H1 (cell line): Measurements from ENCODE around the gene SMOC2. TPM values are rescaled to one million over a fixed set of nuclear protein-coding genes. Genes with fewer than 3 reads are reported as not detected.

ENCODE experiments used
- CTCF ChIA-PET: fragments of 300-600 bp; sonication (Branson Sonifier 250); formaldehyde crosslinking; loops from one replicate; lab custom pipeline; 2021; ENCODE audit not compliant: partially characterized antibody; lab: Charles Lee
- POLR2A ChIA-PET: fragments of 300-600 bp; sonication (Branson Sonifier 250); formaldehyde crosslinking; loops from one replicate; lab custom pipeline; 2021; ENCODE audit warnings: inconsistent platforms; ENCODE audit not compliant: partially characterized antibody; lab: Charles Lee
- DNase-seq, 2 experiments: peaks; one replicate each; pipeline versions ENCODE4 v3.0.0 to v3.0.0-alpha.2; 2010 to 2022; ENCODE audit warnings: low spot score in 2 of 2, low read depth in 1 of 2, mixed read lengths in 1 of 2
- FAIRE-seq: peaks from 2 replicates; lab custom pipeline; 2011; peaks lifted over from hg19 to GRCh38; lab: Jason Lieb, UNC
- H2AFZ ChIP-seq: 2 replicates; pipeline ENCODE4 v1.8.1; 2012; ENCODE audit warnings: low read length, inconsistent platforms
- H2AK5ac ChIP-seq: 2 replicates; pipeline ENCODE4 v1.6.1; 2013; ENCODE audit warnings: low read depth, low read length
- H2BK120ac ChIP-seq: replicated peaks from 2 replicates; pipeline ENCODE3; 2013; ENCODE audit warnings: low read depth, low read length, inconsistent platforms
- H2BK12ac ChIP-seq: 2 replicates; pipeline ENCODE4 v1.6.1; 2013; ENCODE audit warnings: low read depth, low read length
- H2BK15ac ChIP-seq: 2 replicates; pipeline ENCODE4 v1.6.1; 2013; ENCODE audit warnings: low read length
- H2BK20ac ChIP-seq: 2 replicates; pipeline ENCODE4 v1.6.1; 2013; ENCODE audit warnings: low read length
- H2BK5ac ChIP-seq: 2 replicates; pipeline ENCODE4 v1.6.1; 2013; ENCODE audit warnings: low read depth, low read length
- H3K14ac ChIP-seq: 2 replicates; pipeline ENCODE4 v1.6.1; 2013; ENCODE audit warnings: inconsistent platforms; ENCODE audit not compliant: insufficient read length
- H3K18ac ChIP-seq: 2 replicates; pipeline ENCODE4 v1.6.1; 2013; ENCODE audit warnings: low read length; ENCODE audit errors: extremely low read depth
- H3K23ac ChIP-seq: 2 replicates; pipeline ENCODE4 v1.6.1; 2013; ENCODE audit warnings: inconsistent platforms; ENCODE audit not compliant: insufficient read length
- H3K23me2 ChIP-seq: 2 replicates; pipeline ENCODE4 v1.6.1; 2013; ENCODE audit warnings: low read depth, low read length
- H3K27ac ChIP-seq: 2 replicates; pipeline ENCODE4 v1.6.1; 2011; ENCODE audit warnings: low read depth, low read length, inconsistent platforms
- H3K27me3 ChIP-seq, 4 experiments: replicated peaks in 1 of 4; 1 replicate in 1 of 4; 2 replicates in 3 of 4; pipeline versions ENCODE4 v1.6.1 to v1.8.1; 2011 to 2013; ENCODE audit warnings: low read length in 3 of 4, mild to moderate bottlenecking in 3 of 4, inconsistent platforms in 2 of 4, mixed read lengths in 2 of 4, moderate library complexity in 1 of 4; ENCODE audit not compliant: control insufficient read depth in 3 of 4, insufficient read depth in 3 of 4; ENCODE audit errors: extremely low read depth in 1 of 4
- H3K36me3 ChIP-seq, 4 experiments: 2 replicates each; pipeline versions ENCODE4 v1.6.1 to v1.8.1; 2011 to 2013; ENCODE audit warnings: mild to moderate bottlenecking in 4 of 4, low read length in 3 of 4, moderate library complexity in 2 of 4, control low read depth in 1 of 4, inconsistent platforms in 1 of 4; ENCODE audit not compliant: insufficient read depth in 4 of 4, control insufficient read depth in 2 of 4
- H3K4ac ChIP-seq: replicated peaks from 2 replicates; pipeline ENCODE3; 2013; ENCODE audit warnings: low read length, low read depth, mixed read lengths, inconsistent platforms; ENCODE audit not compliant: insufficient read length
- H3K4me1 ChIP-seq, 4 experiments: replicated peaks in 1 of 4; 1 replicate in 1 of 4; 2 replicates in 3 of 4; pipeline versions ENCODE4 v1.6.1 to v1.8.1; 2011 to 2013; ENCODE audit warnings: low read length in 3 of 4, inconsistent platforms in 2 of 4, mixed read lengths in 1 of 4; ENCODE audit not compliant: insufficient read depth in 4 of 4, control insufficient read depth in 3 of 4
- H3K4me2 ChIP-seq, 2 experiments: 2 replicates each; pipeline versions ENCODE4 v1.6.1 to v1.8.1; 2011 to 2013; ENCODE audit warnings: low read depth in 2 of 2, low read length in 2 of 2, control low read depth in 1 of 2, inconsistent platforms in 1 of 2, mild to moderate bottlenecking in 1 of 2; ENCODE audit not compliant: insufficient read depth in 1 of 2
- H3K4me3 ChIP-seq, 4 experiments: fragments of 200-600, 300-600 bp in 1 of 4; sonication (generic), shearing (Covaris generic), sonication (Bioruptor Twin) in 1 of 4; 2 replicates each; pipeline versions ENCODE4 v1.5.1 to v1.8.1; 2011 to 2016; ENCODE audit warnings: low read length in 4 of 4, low read depth in 3 of 4, control low read depth in 2 of 4, inconsistent platforms in 2 of 4, mild to moderate bottlenecking in 2 of 4, mixed read lengths in 1 of 4, moderate library complexity in 1 of 4; ENCODE audit not compliant: insufficient read depth in 2 of 4; ENCODE audit errors: extremely low read depth in 1 of 4
- H3K56ac ChIP-seq: replicated peaks from 2 replicates; pipeline ENCODE3; 2013; ENCODE audit warnings: low read depth, mild to moderate bottlenecking, mixed read lengths, low read length, inconsistent platforms; ENCODE audit not compliant: insufficient read length
- H3K79me1 ChIP-seq: 2 replicates; pipeline ENCODE4 v1.6.1; 2013; ENCODE audit warnings: low read depth, low read length, control low read depth
- H3K79me2 ChIP-seq, 2 experiments: 2 replicates each; pipeline versions ENCODE4 v1.6.1 to v1.8.1; 2012 to 2013; ENCODE audit warnings: low read length in 2 of 2, mild to moderate bottlenecking in 2 of 2, inconsistent platforms in 1 of 2; ENCODE audit not compliant: insufficient read depth in 2 of 2, control insufficient read depth in 1 of 2
- H3K9ac ChIP-seq, 4 experiments: replicated peaks in 1 of 4; 1 replicate in 1 of 4; 2 replicates in 3 of 4; pipeline versions ENCODE4 v1.6.1 to v1.8.1; 2011 to 2013; ENCODE audit warnings: low read depth in 3 of 4, low read length in 3 of 4, control low read depth in 2 of 4, mild to moderate bottlenecking in 2 of 4, moderate library complexity in 2 of 4, inconsistent platforms in 1 of 4; ENCODE audit errors: extremely low read depth in 1 of 4
- H3K9me3 ChIP-seq, 2 experiments: 2 replicates each; pipeline versions ENCODE4 v1.6.1 to v1.8.1; 2012 to 2013; ENCODE audit warnings: mild to moderate bottlenecking in 2 of 2, moderate library complexity in 2 of 2, control low read depth in 1 of 2, inconsistent platforms in 1 of 2, low read depth in 1 of 2, low read length in 1 of 2, mixed read lengths in 1 of 2; ENCODE audit not compliant: insufficient read depth in 2 of 2
- H4K20me1 ChIP-seq, 2 experiments: replicated peaks in 1 of 2; 2 replicates each; pipeline versions ENCODE3 to v1.8.1; 2011 to 2013; ENCODE audit warnings: inconsistent platforms in 2 of 2, low read length in 2 of 2, mild to moderate bottlenecking in 1 of 2; ENCODE audit not compliant: insufficient read depth in 2 of 2, control insufficient read depth in 1 of 2
- H4K5ac ChIP-seq: 2 replicates; pipeline ENCODE4 v1.6.1; 2013; ENCODE audit warnings: low read length, low read depth, mixed read lengths, inconsistent platforms; ENCODE audit not compliant: insufficient read length
- H4K8ac ChIP-seq: 2 replicates; pipeline ENCODE4 v1.8.0; 2013; ENCODE audit warnings: mild to moderate bottlenecking, moderate library complexity, low read length, inconsistent platforms; ENCODE audit not compliant: insufficient read depth; ENCODE audit errors: extremely low read depth
- H4K91ac ChIP-seq: replicated peaks from 2 replicates; pipeline ENCODE3; 2013; ENCODE audit warnings: low read length, mixed read lengths, inconsistent platforms; ENCODE audit not compliant: insufficient read length
- BRCA1 ChIP-seq: IDR thresholded peaks from 2 replicates; pipeline ENCODE4 v1.6.1; 2012; ENCODE audit warnings: low read depth, low read length, improper control_type of control experiment
- CBX8 ChIP-seq: fragments of 300-800, 300-1000 bp; sonication (generic); IDR thresholded peaks from 2 replicates; pipeline ENCODE4 v1.7.1; 2016; ENCODE audit warnings: low read depth, low read length, borderline replicate concordance
- EP300 ChIP-seq, 2 experiments: IDR thresholded peaks; 1 replicate in 1 of 2; 2 replicates in 1 of 2; pipeline ENCODE4 v1.6.1; 2011 to 2012; ENCODE audit warnings: low read depth in 2 of 2, low read length in 2 of 2, mild to moderate bottlenecking in 2 of 2, borderline replicate concordance in 1 of 2, inconsistent platforms in 1 of 2, moderate library complexity in 1 of 2
- EZH2 ChIP-seq: fragments of 200-600 bp; sonication (generic); IDR thresholded peaks from 2 replicates; pipeline ENCODE4 v1.7.1; 2012; ENCODE audit warnings: low read depth, mild to moderate bottlenecking, moderate library complexity, low read length, inconsistent platforms; ENCODE audit not compliant: severe bottlenecking
- GTF2F1 ChIP-seq: IDR thresholded peaks from 2 replicates; pipeline ENCODE4 v1.6.1; 2012; ENCODE audit warnings: low read depth, low read length, improper control_type of control experiment, borderline replicate concordance
- KDM4A ChIP-seq: IDR thresholded peaks from one replicate; pipeline ENCODE4 v1.7.1; 2012; ENCODE audit warnings: low read depth, mild to moderate bottlenecking, moderate library complexity, low read length, inconsistent platforms; ENCODE audit not compliant: severe bottlenecking
- MAFK ChIP-seq: IDR thresholded peaks from 2 replicates; pipeline ENCODE4 v1.6.1; 2012; ENCODE audit warnings: low read depth, mild to moderate bottlenecking, improper control_type of control experiment, low read length
- MAX ChIP-seq: IDR thresholded peaks from 2 replicates; pipeline ENCODE4 v1.6.1; 2012; ENCODE audit warnings: inconsistent platforms
- NANOG ChIP-seq: IDR thresholded peaks from 2 replicates; pipeline ENCODE4 v1.6.1; 2011; ENCODE audit warnings: low read length, low read depth, mild to moderate bottlenecking, inconsistent platforms; ENCODE audit not compliant: insufficient read depth, poor library complexity, severe bottlenecking
- POLR2A ChIP-seq, 2 experiments: IDR thresholded peaks; 1 replicate in 1 of 2; 2 replicates in 1 of 2; pipeline ENCODE4 v1.6.1; 2011; ENCODE audit warnings: low read depth in 2 of 2, low read length in 2 of 2, mild to moderate bottlenecking in 2 of 2; ENCODE audit errors: control extremely low read depth in 1 of 2
- RAD21 ChIP-seq, 2 experiments: IDR thresholded peaks in 1 of 2; conservative IDR thresholded peaks in 1 of 2; 2 replicates each; pipeline ENCODE4 v1.6.1; 2011; ENCODE audit warnings: low read depth in 2 of 2, low read length in 2 of 2, improper control_type of control experiment in 1 of 2, inconsistent platforms in 1 of 2, mild to moderate bottlenecking in 1 of 2, moderate library complexity in 1 of 2
- SAP30 ChIP-seq: fragments of 300-600 bp; sonication (generic); IDR thresholded peaks from 2 replicates; pipeline ENCODE4 v1.7.1; 2012; ENCODE audit warnings: low read length, moderate library complexity, mild to moderate bottlenecking, inconsistent platforms; ENCODE audit not compliant: insufficient read depth, insufficient replicate concordance
- TCF12 ChIP-seq: IDR thresholded peaks from 2 replicates; pipeline ENCODE4 v1.6.1; 2011; ENCODE audit warnings: low read depth, mild to moderate bottlenecking, low read length
- WGBS, 2 experiments: shearing (Covaris generic) in 1 of 2; methylation state at CpG; one replicate each; pipeline versions ENCODE4 v1.1.6 to v1.1.7; 2013 to 2015; ENCODE audit warnings: low lambda C conversion rate in 2 of 2, mixed read lengths in 2 of 2, inconsistent platforms in 1 of 2, low coverage in 1 of 2, missing lambda C conversion rate in 1 of 2; ENCODE audit not compliant: insufficient replicate concordance in 2 of 2, insufficient coverage in 1 of 2, insufficient read length in 1 of 2; ENCODE audit errors: extremely low coverage in 1 of 2, missing lambda C conversion rate in 1 of 2; 5-methylcytosine and 5-hydroxymethylcytosine counted together
- polyA plus RNA-seq, 7 experiments: library from polyadenylated mRNA; depleted of rRNA in 3 of 7; stranded (reverse) in 5 of 7; unstranded in 2 of 7; fragments of >200 nt in 5 of 7; fragments of 200-250 nt in 2 of 7; gene quantifications; 1 replicate in 5 of 7; 2 replicates in 1 of 7; 4 replicates in 1 of 7; pipeline versions ENCODE4 v1.2.1 to v1.2.3, GENCODE V29; 2011 to 2013; ENCODE audit warnings: missing spikeins in 2 of 7, mixed read lengths in 2 of 7
- total RNA-seq: library from RNA; stranded (reverse); fragmentation: NEBNext Ultra II Directional; extraction: Animal tissue kit (Norgen Biotek cat#: 25700); gene quantifications from 2 replicates; pipeline ENCODE4 v1.2.1, GENCODE V29; 2021

Gene SMOC2
- total and polyA plus RNA-seq, 2 of the 8 experiments (the other 6 are each of a cell fraction or from before 2014, with no cell fraction given) = 7.7 to 8.5 TPM

- no peak overlapping the region for H2BK20ac ChIP-seq
- TF ChIP-seq MAX (no peak), EZH2 (no peak), GTF2F1 (no peak), KDM4A (no peak), SAP30 (no peak), TCF12 (no peak), BRCA1 (no peak), NANOG (no peak), POLR2A (IDR thresholded peaks at IDR 0.05; ENCODE audit: control extremely low read depth in 1 of 2, low read depth in 2 of 2, low read length in 2 of 2) (no peak), MAFK (no peak), RAD21 (IDR thresholded peaks at IDR 0.05 in 1 of 2, conservative IDR thresholded peaks at IDR 0.05 in 1 of 2; ENCODE audit: low read depth in 2 of 2, low read length in 2 of 2) (no peak), CBX8 (no peak), EP300 (IDR thresholded peaks at IDR 0.05; ENCODE audit: borderline replicate concordance in 1 of 2, low read depth in 2 of 2, low read length in 2 of 2) (no peak)
Measured at GRCh38 chr6:168464546-168464945, 23.6 kb downstream of the SMOC2 start.

More at GRCh38 chr6:168464546-168464945, 23.6 kb downstream of the SMOC2 start:
- H3K27ac ChIP-seq = no peak overlapping the region
- no peak overlapping the region for H3K4me2 ChIP-seq
- H3K4ac ChIP-seq = no peak overlapping the region
- H3K14ac ChIP-seq = no peak overlapping the region
- no peak overlapping the region for H3K9ac ChIP-seq
- no peak overlapping the region for H2BK5ac ChIP-seq
- no peaks in the 10 kb centered on the region for H3K27me3 ChIP-seq
- no peak overlapping the region for H2AK5ac ChIP-seq
- no peak overlapping the region for H3K4me3 ChIP-seq
- no peak overlapping the region for H2BK12ac ChIP-seq
- DNase-seq (no peak), FAIRE-seq (no peak)
- peaks cover 0 to 2% (median under 1%) of the 10 kb centered on the region in 4 experiments; a peak in 3 of 7 replicates for H3K4me1 ChIP-seq
- no peak overlapping the region for H2AFZ ChIP-seq
- H4K91ac ChIP-seq = no peak overlapping the region
- H3K79me2 ChIP-seq = no peaks in the 10 kb centered on the region
- no peak overlapping the region for H4K5ac ChIP-seq
- no peak overlapping the region for H3K23ac ChIP-seq
- H3K79me1 ChIP-seq = no peaks in the 10 kb centered on the region
- H3K9me3 ChIP-seq = no peaks in the 10 kb centered on the region
- no peak overlapping the region for H2BK15ac ChIP-seq
- CTCF ChIA-PET = interaction anchor here (0.6 to 2.2 kb wide), 3 partner anchors 13 to 210 kb away, joined by 3 to 13 read pairs (median 6); partner anchors contain the start of gene SMOC2
- no peaks in the 10 kb centered on the region for H4K20me1 ChIP-seq
- no peaks in the 10 kb centered on the region for H3K23me2 ChIP-seq
- H4K8ac ChIP-seq = no peak overlapping the region
- no peak overlapping the region for H2BK120ac ChIP-seq
- H3K18ac ChIP-seq = no peak overlapping the region
- 92% methylated on average over 4 of the region's 4 CpGs; no CpG with 5 or more reads in 1 of the 2 experiments for WGBS, 2 experiments
- no peaks in the 10 kb centered on the region for H3K36me3 ChIP-seq
- no peak overlapping the region for H3K56ac ChIP-seq
- POLR2A ChIA-PET = interaction anchor here (0.6 kb wide), 1 partner anchor 38 kb away, joined by 4 read pairs; no protein-coding TSS in a partner anchor
